Activated CD4-positive, alpha-beta T cell treated with anti-CD3 and anti-CD28 coated beads, Interleukin-2, amount 10 ng/mL, durations not matched to agents 7 days and 5 days (primary cell): ENCODE results near the gene UFC1. TPM values are rescaled to one million over a fixed set of nuclear protein-coding genes. Genes with fewer than 3 reads are reported as not detected.

Experiments
- CTCF ChIA-PET: fragments of 350-600 bp; sonication (Branson Sonifier 250); formaldehyde crosslinking; loops from one replicate; lab custom pipeline; 2021; ENCODE audit warnings: antibody characterized with exemption; lab: Charles Lee
- POLR2A ChIA-PET: fragments of 350-600 bp; sonication (Branson Sonifier 250); formaldehyde crosslinking; loops from one replicate; lab custom pipeline; 2021; ENCODE audit warnings: antibody characterized with exemption; lab: Charles Lee
- DNase-seq: peaks from one replicate; pipeline ENCODE4 v3.0.0-alpha.2; 2020
- H3K27ac Mint-ChIP-seq: one replicate; pipeline ENCODE4 v1.8.0; 2021; ENCODE audit warnings: mild to moderate bottlenecking, moderate library complexity, mixed read lengths
- H3K27me3 Mint-ChIP-seq: one replicate; pipeline ENCODE4 v1.8.0; 2021; ENCODE audit warnings: mixed read lengths
- H3K36me3 Mint-ChIP-seq: one replicate; pipeline ENCODE4 v1.8.0; 2021; ENCODE audit warnings: low read depth, mixed read lengths
- H3K4me1 Mint-ChIP-seq: one replicate; pipeline ENCODE4 v1.8.0; 2021; ENCODE audit warnings: mixed read lengths
- H3K4me3 Mint-ChIP-seq: one replicate; pipeline ENCODE4 v1.8.0; 2021; ENCODE audit warnings: mild to moderate bottlenecking, moderate library complexity, mixed read lengths
- H3K9me3 Mint-ChIP-seq: one replicate; pipeline ENCODE4 v1.8.0; 2021; ENCODE audit warnings: mixed read lengths
- total RNA-seq, 2 experiments: library from RNA; stranded (reverse); gene quantifications; one replicate each; pipeline ENCODE4 v1.2.3, GENCODE V29; 2021

The UFC1 gene
- total RNA-seq, 2 experiments from 2014 or later = 115 to 120 TPM

GRCh38 chr1:161140755-161141400 lies 12.9 kb upstream of the UFC1 start:
- peaks cover 8% of the 10 kb centered on the region for H3K4me1 Mint-ChIP-seq
- CTCF ChIA-PET = interaction anchor here (0.9 to 1.3 kb wide), 6 partner anchors 12 to 306 kb away, joined by 3 to 4 read pairs (median 3); no protein-coding TSS in a partner anchor
- POLR2A ChIA-PET = interaction anchor here (0.7 kb wide), 1 partner anchor 14 kb away, joined by 3 read pairs; no protein-coding TSS in a partner anchor
- no peak for DNase-seq
- no peaks in the 10 kb centered on the region for H3K27me3 Mint-ChIP-seq
- no peak overlapping the region for H3K4me3 Mint-ChIP-seq
- no peak overlapping the region for H3K27ac Mint-ChIP-seq
- H3K9me3 Mint-ChIP-seq = no peaks in the 10 kb centered on the region
- H3K36me3 Mint-ChIP-seq = peaks cover 2% of the 10 kb centered on the region

- H3K4me1 Mint-ChIP-seq = no peaks in the 10 kb centered on the region
- no peaks in the 10 kb centered on the region for H3K27me3 Mint-ChIP-seq
- CTCF ChIA-PET = interaction anchor here (0.6 to 1.5 kb wide), 3 partner anchors 12 to 48 kb away, joined by 3 to 5 read pairs (median 4); partner anchors contain the start of gene KLHDC9
- H3K27ac Mint-ChIP-seq = no peak overlapping the region
- no peaks in the 10 kb centered on the region for H3K9me3 Mint-ChIP-seq
- H3K36me3 Mint-ChIP-seq = no peaks in the 10 kb centered on the region
- POLR2A ChIA-PET = no interaction called here
- H3K4me3 Mint-ChIP-seq = no peak overlapping the region
- DNase-seq = no peak
Observed at GRCh38 chr1:161145832-161146231, 7.9 kb upstream of the UFC1 start.

- no peaks in the 10 kb centered on the region for H3K27me3 Mint-ChIP-seq
- H3K4me1 Mint-ChIP-seq = peaks cover 27% of the 10 kb centered on the region
- no peak for DNase-seq
- peak overlapping the region; percentile 100 for H3K27ac Mint-ChIP-seq
- H3K4me3 Mint-ChIP-seq = peak overlapping the region; percentile 90
- CTCF ChIA-PET = interaction anchor here (0.7 to 3.1 kb wide), 4 partner anchors 12 to 24 kb away, joined by 3 to 17 read pairs (median 8); partner anchors contain the start of genes B4GALT3 and PPOX
- no peaks in the 10 kb centered on the region for H3K9me3 Mint-ChIP-seq
- peaks cover 22% of the 10 kb centered on the region for H3K36me3 Mint-ChIP-seq
- POLR2A ChIA-PET = interaction anchor here (1.0 kb wide), 1 partner anchor 22 kb away, joined by 3 read pairs; no protein-coding TSS in a partner anchor
Observed at GRCh38 chr1:161153176-161153575, 602 bp upstream of the UFC1 start.

GRCh38 chr1:161157867-161158266 lies 4.1 kb downstream of the UFC1 start:
- no peak for DNase-seq
- CTCF ChIA-PET = interaction anchor here (0.6 to 2.2 kb wide), 10 partner anchors 8 to 200 kb away, joined by 3 to 14 read pairs (median 3); partner anchors contain the start of genes B4GALT3, DEDD and PPOX
- peak overlapping the region; percentile 91 for H3K4me3 Mint-ChIP-seq
- POLR2A ChIA-PET = no interaction called here
- H3K9me3 Mint-ChIP-seq = no peaks in the 10 kb centered on the region
- peak overlapping the region; percentile 92 for H3K27ac Mint-ChIP-seq
- H3K27me3 Mint-ChIP-seq = no peaks in the 10 kb centered on the region
- H3K36me3 Mint-ChIP-seq = peaks cover 50% of the 10 kb centered on the region
- H3K4me1 Mint-ChIP-seq = peaks cover 63% of the 10 kb centered on the region

GRCh38 chr1:161158316-161159010 lies 4.7 kb downstream of the UFC1 start:
- CTCF ChIA-PET = interaction anchor here (0.7 to 2.0 kb wide), 7 partner anchors 9 to 61 kb away, joined by 3 to 8 read pairs (median 3); partner anchors contain the start of genes B4GALT3 and DEDD
- Mint-ChIP-seq H3K4me3 (peak overlapping the region; percentile 91), H3K36me3 (peaks cover 55% of the 10 kb centered on the region), H3K9me3 (no peaks in the 10 kb centered on the region), H3K27ac (peak overlapping the region; percentile 92), H3K4me1 (peaks cover 66% of the 10 kb centered on the region), H3K27me3 (no peaks in the 10 kb centered on the region)
- DNase-seq = no peak
- POLR2A ChIA-PET = no interaction called here

GRCh38 chr1:161159087-161159912 lies 5.5 kb downstream of the UFC1 start, which contains the start of gene USP21:
Gene USP21 (plus strand): TSS chr1:161159500. CDS start chr1:161160641, 1,141 bp downstream.
- DNase-seq = peak; percentile 93

GRCh38 chr1:161159913-161160243 lies 6.1 kb downstream of the UFC1 start:
- H3K4me3 Mint-ChIP-seq = peak overlapping the region; percentile 91
- H3K36me3 Mint-ChIP-seq = peaks cover 60% of the 10 kb centered on the region
- no peaks in the 10 kb centered on the region for H3K27me3 Mint-ChIP-seq
- DNase-seq = no peak
- peak overlapping the region; percentile 92 for H3K27ac Mint-ChIP-seq
- H3K9me3 Mint-ChIP-seq = no peaks in the 10 kb centered on the region
- CTCF ChIA-PET = no interaction called here
- peaks cover 71% of the 10 kb centered on the region for H3K4me1 Mint-ChIP-seq
- POLR2A ChIA-PET = no interaction called here

More at GRCh38 chr1:161159087-161159912, 5.5 kb downstream of the UFC1 start, which contains the start of gene USP21:
- H3K27me3 Mint-ChIP-seq = no peaks in the 10 kb centered on the region
- peaks cover 71% of the 10 kb centered on the region for H3K4me1 Mint-ChIP-seq
- H3K27ac Mint-ChIP-seq = peak within 1 kb of the TSS; percentile 92
- ChIA-PET POLR2A (no interaction called here), CTCF (interaction anchor here (1.5 to 2.0 kb wide), 3 partner anchors 8 to 35 kb away, joined by 3 to 8 read pairs (median 3); partner anchors contain the start of gene B4GALT3)
- peak within 1 kb of the TSS; percentile 91 for H3K4me3 Mint-ChIP-seq
- no peaks in the 10 kb centered on the region for H3K9me3 Mint-ChIP-seq
- peaks cover 60% of the 10 kb centered on the region for H3K36me3 Mint-ChIP-seq

- ChIA-PET CTCF (interaction anchor here (0.6 to 1.5 kb wide), 4 partner anchors 15 to 66 kb away, joined by 3 to 7 read pairs (median 3); partner anchors contain the start of gene TOMM40L), POLR2A (no interaction called here)
- Mint-ChIP-seq H3K9me3 (no peaks in the 10 kb centered on the region), H3K27ac (no peak overlapping the region), H3K4me1 (peaks cover 70% of the 10 kb centered on the region), H3K4me3 (peak overlapping the region; percentile 91), H3K36me3 (peaks cover 55% of the 10 kb centered on the region), H3K27me3 (no peaks in the 10 kb centered on the region)
- no peak for DNase-seq
Observed at GRCh38 chr1:161160671-161161145, 6.9 kb downstream of the UFC1 start.

GRCh38 chr1:161161652-161162051 lies 7.9 kb downstream of the UFC1 start:
- Mint-ChIP-seq H3K27ac (no peak overlapping the region), H3K4me3 (no peak overlapping the region), H3K36me3 (peaks cover 51% of the 10 kb centered on the region), H3K9me3 (no peaks in the 10 kb centered on the region), H3K4me1 (peaks cover 72% of the 10 kb centered on the region), H3K27me3 (no peaks in the 10 kb centered on the region)
- ChIA-PET POLR2A (interaction anchor here (0.5 to 0.7 kb wide), 2 partner anchors 154 to 225 kb away, joined by 3 read pairs; no protein-coding TSS in a partner anchor), CTCF (interaction anchor here (0.6 to 1.5 kb wide), 6 partner anchors 13 to 130 kb away, joined by 3 to 7 read pairs (median 3); partner anchors contain the start of gene TOMM40L)
- DNase-seq = no peak

GRCh38 chr1:161162052-161162451 lies 8.3 kb downstream of the UFC1 start:
- CTCF ChIA-PET = interaction anchor here (0.8 to 1.5 kb wide), 4 partner anchors 13 to 129 kb away, joined by 3 to 7 read pairs (median 4); no protein-coding TSS in a partner anchor
- Mint-ChIP-seq H3K36me3 (peaks cover 49% of the 10 kb centered on the region), H3K27me3 (no peaks in the 10 kb centered on the region), H3K4me1 (peaks cover 71% of the 10 kb centered on the region), H3K27ac (peak overlapping the region; percentile 31), H3K4me3 (no peak overlapping the region), H3K9me3 (no peaks in the 10 kb centered on the region)
- POLR2A ChIA-PET = interaction anchor here (0.5 kb wide), 1 partner anchor 154 kb away, joined by 3 read pairs; no protein-coding TSS in a partner anchor
- no peak for DNase-seq

GRCh38 chr1:161162806-161163205 lies 9.0 kb downstream of the UFC1 start:
- no peak for DNase-seq
- H3K4me3 Mint-ChIP-seq = no peak overlapping the region
- ChIA-PET CTCF (interaction anchor here (1.2 to 1.4 kb wide), 2 partner anchors 14 to 128 kb away, joined by 3 to 4 read pairs; no protein-coding TSS in a partner anchor), POLR2A (no interaction called here)
- no peaks in the 10 kb centered on the region for H3K27me3 Mint-ChIP-seq
- peaks cover 71% of the 10 kb centered on the region for H3K4me1 Mint-ChIP-seq
- no peak overlapping the region for H3K27ac Mint-ChIP-seq
- peaks cover 42% of the 10 kb centered on the region for H3K36me3 Mint-ChIP-seq
- no peaks in the 10 kb centered on the region for H3K9me3 Mint-ChIP-seq
